Endodermal cell (in vitro differentiated cells): ENCODE data around the gene RNF44. TPM values are rescaled to one million over a fixed set of nuclear protein-coding genes. Genes with fewer than 3 reads are reported as not detected.

Experiments used
- DNase-seq: peaks from one replicate; pipeline ENCODE4 v3.0.0-alpha.2; 2017
- H3K27ac ChIP-seq: 2 replicates; pipeline ENCODE4 v1.5.1; 2013; ENCODE audit warnings: mild to moderate bottlenecking, low read depth, low read length, moderate library complexity
- H3K27me3 ChIP-seq: 2 replicates; pipeline ENCODE4 v1.6.1; 2013; ENCODE audit warnings: mild to moderate bottlenecking, low read length, moderate library complexity; ENCODE audit not compliant: insufficient read depth, control insufficient read depth, poor library complexity, severe bottlenecking
- H3K36me3 ChIP-seq: 2 replicates; pipeline ENCODE4 v1.7.0; 2013; ENCODE audit warnings: mild to moderate bottlenecking, low read length, moderate library complexity; ENCODE audit not compliant: control insufficient read depth, insufficient read depth
- H3K4me1 ChIP-seq: one replicate; pipeline ENCODE4 v1.7.0; 2013; ENCODE audit warnings: low read length; ENCODE audit not compliant: control insufficient read depth, insufficient read depth
- H3K4me3 ChIP-seq: 2 replicates; pipeline ENCODE4 v1.5.1; 2013; ENCODE audit warnings: mild to moderate bottlenecking, low read length, moderate library complexity
- H3K9ac ChIP-seq: 2 replicates; pipeline ENCODE4 v1.6.1; 2013; ENCODE audit warnings: mild to moderate bottlenecking, low read length, moderate library complexity; ENCODE audit not compliant: poor library complexity, severe bottlenecking; ENCODE audit errors: extremely low read depth
- H3K9me3 ChIP-seq: 2 replicates; pipeline ENCODE4 v1.6.1; 2013; ENCODE audit warnings: mild to moderate bottlenecking, low read length, moderate library complexity; ENCODE audit not compliant: control insufficient read depth
- H3K27ac Mint-ChIP-seq: 2 replicates; pipeline ENCODE4 v1.8.0; 2020; ENCODE audit warnings: mixed read lengths
- H3K27me3 Mint-ChIP-seq: 2 replicates; pipeline ENCODE4 v1.8.0; 2021; ENCODE audit warnings: mild to moderate bottlenecking, mixed read lengths; ENCODE audit not compliant: insufficient read depth
- H3K36me3 Mint-ChIP-seq: 2 replicates; pipeline ENCODE4 v1.8.0; 2020; ENCODE audit warnings: low read depth, mixed read lengths
- H3K4me1 Mint-ChIP-seq: 2 replicates; pipeline ENCODE4 v1.8.0; 2020; ENCODE audit warnings: mixed read lengths
- H3K4me3 Mint-ChIP-seq: 2 replicates; pipeline ENCODE4 v1.8.0; 2020; ENCODE audit warnings: mild to moderate bottlenecking, moderate library complexity, mixed read lengths
- H3K9me3 Mint-ChIP-seq: 2 replicates; pipeline ENCODE4 v1.8.0; 2020; ENCODE audit warnings: mild to moderate bottlenecking, mixed read lengths
- WGBS, 2 experiments: methylation state at CpG; one replicate each; pipeline versions ENCODE4 v1.1.5 to v1.1.7; 2013; ENCODE audit warnings: missing lambda C conversion rate in 2 of 2, mixed read lengths in 1 of 2; ENCODE audit not compliant: insufficient coverage in 1 of 2, insufficient read length in 1 of 2; 5-methylcytosine and 5-hydroxymethylcytosine counted together
- total RNA-seq, 2 donors: library from RNA; stranded (reverse); fragmentation: NEBNext Ultra II Directional in 1 of 2; extraction: Animal tissue kit (Norgen Biotek cat#: 25700) in 1 of 2; gene quantifications; 2 replicates in 1 of 2; 3 replicates in 1 of 2; pipeline ENCODE4 v1.2.1, GENCODE V29; 2021
- TF ChIP-seq, protein P1 (sequence below): fragments of 200-600 bp; sonication (generic); conservative IDR thresholded peaks from 2 replicates; pipeline ENCODE4 v1.5.0; 2021; ENCODE audit warnings: antibody characterized with exemption, mild to moderate bottlenecking

The RNF44 gene
- total RNA-seq, 2 donors from 2014 or later: 150 to 173 TPM

DNA sequence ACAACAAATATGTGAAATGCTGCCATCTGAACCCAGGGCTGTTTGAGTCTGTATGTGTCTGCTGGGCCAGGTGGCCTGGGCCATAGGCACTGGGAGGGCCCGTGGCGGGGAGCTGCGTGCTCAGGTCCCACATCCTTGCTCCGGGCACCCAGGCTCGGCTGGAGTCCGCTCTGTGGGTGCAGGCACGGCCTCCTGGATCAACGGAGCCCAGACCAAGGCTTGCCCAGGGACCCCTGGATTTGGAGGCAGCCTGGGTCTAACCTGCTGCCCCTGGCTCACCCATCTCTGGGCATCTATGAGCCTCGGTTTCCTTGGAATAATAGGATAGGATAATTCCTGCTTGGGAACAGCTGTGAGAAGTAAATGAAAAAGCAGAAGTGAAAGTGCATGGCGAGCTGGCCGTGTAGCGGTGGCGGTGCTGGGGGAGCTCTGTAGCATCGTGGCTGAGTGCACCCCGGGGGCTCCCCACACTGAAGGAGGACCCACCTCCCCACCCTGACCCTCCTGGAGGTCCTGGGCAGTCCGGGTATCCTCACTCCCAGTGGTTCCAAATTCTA is 13.2 kb upstream of the RNF44 start:
- H3K9me3 ChIP-seq: no peaks in the 10 kb centered on the region
- H3K4me3 ChIP-seq: no peak overlapping the region
- no peak for DNase-seq
- no peaks in the 10 kb centered on the region for H3K27me3 ChIP-seq
- Mint-ChIP-seq H3K36me3 (no peaks in the 10 kb centered on the region), H3K4me1 (peaks cover 4% of the 10 kb centered on the region), H3K9me3 (no peaks in the 10 kb centered on the region), H3K27me3 (peaks cover 5% of the 10 kb centered on the region), H3K27ac (no peak overlapping the region), H3K4me3 (no peak overlapping the region)
- peaks cover 2% of the 10 kb centered on the region for H3K36me3 ChIP-seq
- WGBS, 2 experiments: 89 to 92% methylated on average over 6 to 16 of the region's 16 CpGs
- TF ChIP-seq, protein P1, sequence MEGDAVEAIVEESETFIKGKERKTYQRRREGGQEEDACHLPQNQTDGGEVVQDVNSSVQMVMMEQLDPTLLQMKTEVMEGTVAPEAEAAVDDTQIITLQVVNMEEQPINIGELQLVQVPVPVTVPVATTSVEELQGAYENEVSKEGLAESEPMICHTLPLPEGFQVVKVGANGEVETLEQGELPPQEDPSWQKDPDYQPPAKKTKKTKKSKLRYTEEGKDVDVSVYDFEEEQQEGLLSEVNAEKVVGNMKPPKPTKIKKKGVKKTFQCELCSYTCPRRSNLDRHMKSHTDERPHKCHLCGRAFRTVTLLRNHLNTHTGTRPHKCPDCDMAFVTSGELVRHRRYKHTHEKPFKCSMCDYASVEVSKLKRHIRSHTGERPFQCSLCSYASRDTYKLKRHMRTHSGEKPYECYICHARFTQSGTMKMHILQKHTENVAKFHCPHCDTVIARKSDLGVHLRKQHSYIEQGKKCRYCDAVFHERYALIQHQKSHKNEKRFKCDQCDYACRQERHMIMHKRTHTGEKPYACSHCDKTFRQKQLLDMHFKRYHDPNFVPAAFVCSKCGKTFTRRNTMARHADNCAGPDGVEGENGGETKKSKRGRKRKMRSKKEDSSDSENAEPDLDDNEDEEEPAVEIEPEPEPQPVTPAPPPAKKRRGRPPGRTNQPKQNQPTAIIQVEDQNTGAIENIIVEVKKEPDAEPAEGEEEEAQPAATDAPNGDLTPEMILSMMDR: no peak
- H3K27ac ChIP-seq: no peak overlapping the region
- no peak overlapping the region for H3K9ac ChIP-seq
- no peaks in the 10 kb centered on the region for H3K4me1 ChIP-seq

DNA sequence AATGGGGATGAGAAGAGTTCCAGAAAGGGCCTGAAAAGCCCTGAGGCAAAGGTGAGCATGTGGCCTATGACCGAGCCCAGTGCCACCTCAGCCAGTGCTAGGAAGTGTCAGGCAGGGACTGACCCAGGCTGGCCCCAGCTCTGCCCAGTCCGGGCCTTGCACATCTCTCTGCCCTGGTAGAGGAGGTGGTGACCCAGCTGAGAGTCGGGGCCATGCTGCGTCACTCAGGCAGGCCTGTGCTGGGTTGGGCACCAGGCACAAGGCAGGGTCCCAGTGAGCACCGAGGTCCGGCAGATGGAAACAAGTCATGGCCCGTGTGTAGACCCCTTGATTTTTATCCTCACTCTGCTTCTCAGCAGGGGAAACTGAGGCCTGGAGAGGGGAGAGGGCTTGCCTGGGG is 12.7 kb upstream of the RNF44 start:
- Mint-ChIP-seq H3K4me3 (no peak overlapping the region), H3K4me1 (peaks cover 4% of the 10 kb centered on the region), H3K9me3 (no peaks in the 10 kb centered on the region), H3K36me3 (no peaks in the 10 kb centered on the region), H3K27me3 (peaks cover 5% of the 10 kb centered on the region), H3K27ac (no peak overlapping the region)
- Histone ChIP-seq H3K4me1 (no peaks in the 10 kb centered on the region), H3K4me3 (no peak overlapping the region), H3K27me3 (no peaks in the 10 kb centered on the region), H3K36me3 (peaks cover 2% of the 10 kb centered on the region), H3K9me3 (no peaks in the 10 kb centered on the region), H3K9ac (no peak overlapping the region), H3K27ac (no peak overlapping the region)
- WGBS, 2 experiments: 86 to 95% methylated on average over 1 to 7 of the region's 7 CpGs
- DNase-seq: peak; percentile 38
- TF ChIP-seq, protein P1: no peak

DNA sequence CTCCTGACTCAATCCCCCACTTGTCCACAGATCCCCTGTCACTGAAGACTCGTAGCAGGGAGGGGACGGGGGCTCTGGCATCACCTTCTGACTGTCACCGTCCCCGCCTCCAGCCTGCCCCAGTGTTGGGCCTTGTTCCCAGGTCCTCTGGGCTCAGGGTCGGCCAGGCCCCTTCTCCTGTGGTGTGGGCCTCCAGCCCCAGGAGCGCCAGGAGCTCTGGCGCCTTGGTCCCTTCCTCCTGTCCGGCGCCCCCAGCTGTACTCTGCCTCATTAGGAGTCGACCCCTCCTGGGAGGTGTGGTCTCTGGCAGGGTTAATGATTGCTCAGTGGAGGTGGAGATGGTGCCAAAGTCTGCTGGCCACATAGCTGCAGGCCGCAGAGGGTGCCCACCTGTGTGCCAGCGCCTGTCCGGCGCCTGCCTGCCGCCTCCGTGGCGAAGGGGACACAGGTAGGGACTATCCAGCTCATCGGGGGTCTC is 11.8 kb upstream of the RNF44 start, which contains the start of gene CDHR2:
CDHR2 (plus strand) TSS at position 376 of the 478 bp plus-strand sequence. CDS start 16,011 bp downstream, outside the sequence.
- no peaks in the 10 kb centered on the region for H3K9me3 Mint-ChIP-seq
- Histone ChIP-seq H3K9me3 (no peaks in the 10 kb centered on the region), H3K27ac (no peak within 1 kb of the TSS), H3K9ac (no peak within 1 kb of the TSS), H3K27me3 (no peaks in the 10 kb centered on the region), H3K4me3 (no peak within 1 kb of the TSS), H3K4me1 (no peaks in the 10 kb centered on the region), H3K36me3 (peaks cover 2% of the 10 kb centered on the region)
- no peaks in the 10 kb centered on the region for H3K36me3 Mint-ChIP-seq
- H3K4me1 Mint-ChIP-seq: peaks cover 11% of the 10 kb centered on the region
- H3K27me3 Mint-ChIP-seq: peaks cover 5% of the 10 kb centered on the region
- TF ChIP-seq, protein P1: no peak
- WGBS, 2 experiments: 91 to 92% methylated on average over 4 to 18 of the region's 18 CpGs
- no peak within 1 kb of the TSS for H3K4me3 Mint-ChIP-seq
- no peak within 1 kb of the TSS for H3K27ac Mint-ChIP-seq
- peak; percentile 45 for DNase-seq
